Retinal pigment epithelial cell (primary cell): ENCODE data around the gene VPS16.
"Not testable (repeated sequence)": the region's sequence is repeated elsewhere in the genome, so short reads cannot be mapped to it uniquely, and the experiment has no call there.

Experiments
- DNase-seq: peaks from one replicate; pipeline ENCODE4 v3.0.0-alpha.2; 2010; ENCODE audit warnings: low read depth
- H3K4me3 ChIP-seq: 2 replicates; pipeline ENCODE4 v1.5.1; 2011; ENCODE audit warnings: mild to moderate bottlenecking, low read length, control low read depth, moderate library complexity
- CTCF ChIP-seq: conservative IDR thresholded peaks from 2 replicates; pipeline ENCODE4 v1.5.1; 2011; ENCODE audit warnings: low read depth, low read length, control low read depth, inconsistent platforms

VPS16 gene

GRCh38 chr20:2825761-2826160 is 14.8 kb upstream of the VPS16 start:
- TF ChIP-seq CTCF, result no peak
- H3K4me3 ChIP-seq, result no peak overlapping the region
- no peak for DNase-seq

GRCh38 chr20:2826655-2827054 is 13.9 kb upstream of the VPS16 start:
- H3K4me3 ChIP-seq, result no peak overlapping the region
- no peak for TF ChIP-seq CTCF
- DNase-seq, result no peak

GRCh38 chr20:2829376-2829775 is 11.2 kb upstream of the VPS16 start:
- no peak for DNase-seq
- TF ChIP-seq CTCF, result no peak

GRCh38 chr20:2831206-2831605 is 9.3 kb upstream of the VPS16 start:
- not testable (repeated sequence) for H3K4me3 ChIP-seq, DNase-seq

More at GRCh38 chr20:2829376-2829775, 11.2 kb upstream of the VPS16 start:
- H3K4me3 ChIP-seq, result no peak overlapping the region

GRCh38 chr20:2833761-2834160 is 6.8 kb upstream of the VPS16 start:
- no peak for TF ChIP-seq CTCF
- no peak for DNase-seq
- no peak overlapping the region for H3K4me3 ChIP-seq

- H3K4me3 ChIP-seq, result no peak overlapping the region
Observed at GRCh38 chr20:2834401-2835110, 6.0 kb upstream of the VPS16 start.

GRCh38 chr20:2835331-2835796 is 5.2 kb upstream of the VPS16 start:
- H3K4me3 ChIP-seq, result no peak overlapping the region
- DNase-seq, result no peak
- TF ChIP-seq CTCF, result no peak

More at GRCh38 chr20:2834401-2835110, 6.0 kb upstream of the VPS16 start:
- no peak for DNase-seq
- no peak for TF ChIP-seq CTCF

GRCh38 chr20:2836035-2836434 is 4.5 kb upstream of the VPS16 start:
- TF ChIP-seq CTCF, result no peak
- DNase-seq, result no peak
- H3K4me3 ChIP-seq, result no peak overlapping the region
